Memory B cell (primary cell): Measurements from ENCODE around the gene FOLH1.
"Not testable (repeated sequence)": the region's sequence is repeated elsewhere in the genome, so short reads cannot be mapped to it uniquely, and the experiment has no call there.

Experiments
- ATAC-seq: fragments of 150-1000 bp; cut with Tn5 transposase; 2 replicates; pipeline ENCODE4 v1.10.0; 2021; ENCODE audit warnings: low read depth, mild to moderate bottlenecking, moderate library complexity
- DNase-seq, 2 donors: peaks; one replicate each; pipeline ENCODE4 v3.0.0; 2022; ENCODE audit warnings: low spot score in 2 of 2
- H3K27ac Mint-ChIP-seq: one replicate; pipeline ENCODE4 v1.8.0; 2022; ENCODE audit warnings: mild to moderate bottlenecking, moderate library complexity, mixed read lengths
- H3K27me3 Mint-ChIP-seq: one replicate; pipeline ENCODE4 v1.8.0; 2022; ENCODE audit warnings: mixed read lengths
- H3K36me3 Mint-ChIP-seq: one replicate; pipeline ENCODE4 v1.8.0; 2022; ENCODE audit warnings: mild to moderate bottlenecking, mixed read lengths
- H3K4me1 Mint-ChIP-seq: one replicate; pipeline ENCODE4 v1.8.0; 2022; ENCODE audit warnings: mixed read lengths
- H3K4me3 Mint-ChIP-seq: one replicate; pipeline ENCODE4 v1.8.0; 2022; ENCODE audit warnings: mild to moderate bottlenecking, moderate library complexity, mixed read lengths
- H3K9me3 Mint-ChIP-seq: one replicate; pipeline ENCODE4 v1.8.0; 2022; ENCODE audit warnings: mixed read lengths

FOLH1 gene

DNA sequence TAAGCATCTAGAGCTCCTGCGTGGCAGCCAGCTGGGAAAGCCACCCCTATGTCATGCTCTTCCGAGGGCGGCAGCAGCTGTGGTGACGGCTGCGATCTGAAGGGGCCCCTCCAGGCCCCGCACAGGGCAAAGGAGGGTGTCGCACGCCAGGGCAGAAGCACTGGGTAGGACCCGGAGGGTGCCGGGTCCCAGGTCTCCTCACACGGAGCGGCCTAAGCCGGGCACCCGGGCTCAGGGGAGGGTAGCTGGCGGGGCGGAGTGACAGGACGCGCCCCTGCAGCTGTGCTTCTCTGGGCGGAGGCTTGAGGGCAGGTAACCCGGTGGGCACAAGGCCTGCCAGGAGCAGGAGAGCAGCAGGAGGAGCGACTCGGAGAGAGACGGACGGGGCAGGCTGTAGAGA is 106.0 kb downstream of the FOLH1 start:
- H3K9me3 Mint-ChIP-seq, ATAC-seq, H3K27ac Mint-ChIP-seq, H3K4me3 Mint-ChIP-seq, H3K4me1 Mint-ChIP-seq, H3K27me3 Mint-ChIP-seq, H3K36me3 Mint-ChIP-seq, DNase-seq: not testable (repeated sequence)
